ENCODE results near the gene PAWR. TPM values are rescaled to one million over a fixed set of nuclear protein-coding genes. Genes with fewer than 3 reads are reported as not detected.

Gene PAWR
- total RNA-seq, 4 donors from 2014 or later = 28.6 to 48.0 (median 36.4) TPM

DNA sequence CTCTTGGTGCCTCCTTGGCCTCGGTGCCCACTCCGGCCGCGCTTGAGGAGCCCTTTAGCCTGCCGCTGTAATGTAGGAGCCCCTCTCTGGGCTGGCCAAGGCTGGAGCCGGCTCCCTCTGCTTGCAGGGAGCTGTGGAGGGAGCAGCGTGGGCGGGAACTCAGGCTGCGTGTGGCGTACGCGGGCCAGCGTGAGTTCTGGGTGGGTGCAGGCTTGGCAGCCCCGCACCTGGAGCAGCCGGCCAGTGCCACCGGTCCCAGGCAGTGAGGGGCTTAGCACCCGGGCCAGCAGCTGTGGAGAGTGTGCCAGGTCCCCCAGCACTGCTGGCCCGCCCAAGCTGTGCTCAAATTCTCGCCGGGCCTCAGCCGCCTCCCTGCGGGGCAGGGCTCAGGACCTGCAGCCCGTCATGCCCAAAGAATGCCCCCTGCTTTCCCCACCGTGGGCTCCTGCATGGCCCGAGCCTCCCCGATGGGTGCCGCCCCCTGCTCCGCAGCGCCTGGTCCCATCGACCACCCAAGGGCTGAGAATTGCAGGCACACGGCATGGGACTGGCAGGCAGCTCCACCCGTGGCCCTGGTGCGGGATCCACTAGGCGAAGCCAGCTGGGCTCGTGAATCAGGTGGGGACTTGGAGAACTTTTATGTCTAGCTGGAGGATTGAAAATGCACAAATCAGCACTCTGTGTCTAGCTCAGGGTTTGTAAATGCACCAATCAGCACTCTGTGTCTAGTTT, 129.2 kb downstream of the PAWR start:
- TF ChIP-seq CTCF (IDR thresholded peaks at IDR 0.05) = no peak
- DNase-seq (ENCODE audit: low spot score) = no peak
- ATAC-seq (ENCODE audit: low FRiP score) = no peak

- ATAC-seq (ENCODE audit: low FRiP score) (no peak), DNase-seq (ENCODE audit: low spot score) (no peak)
- no peak for TF ChIP-seq CTCF (IDR thresholded peaks at IDR 0.05)
Measured at GRCh38 chr12:79560225-79560889, 130.4 kb downstream of the PAWR start.

DNA sequence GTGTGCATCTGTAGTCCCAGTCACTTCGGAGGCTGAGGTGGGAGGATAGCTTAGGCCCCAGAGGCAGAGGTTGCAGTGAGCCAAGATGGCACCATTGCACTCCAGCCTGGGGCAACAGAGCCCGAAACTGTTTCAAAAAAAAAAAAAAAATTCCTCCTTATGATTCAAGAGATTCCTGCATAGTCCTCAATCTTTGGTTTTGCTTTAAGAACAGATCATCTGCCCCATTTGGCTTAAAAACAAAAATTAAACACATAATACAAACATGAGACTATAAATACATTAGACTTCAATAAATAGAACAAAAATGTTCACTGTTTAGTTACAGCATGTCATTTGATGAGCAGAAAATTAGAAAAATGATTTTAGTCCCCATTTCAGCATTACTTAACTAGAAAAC, 131.2 kb downstream of the PAWR start:
- no peak for ATAC-seq (ENCODE audit: low FRiP score)
- no peak for DNase-seq (ENCODE audit: low spot score)
- TF ChIP-seq CTCF (IDR thresholded peaks at IDR 0.05) = no peak

DNA sequence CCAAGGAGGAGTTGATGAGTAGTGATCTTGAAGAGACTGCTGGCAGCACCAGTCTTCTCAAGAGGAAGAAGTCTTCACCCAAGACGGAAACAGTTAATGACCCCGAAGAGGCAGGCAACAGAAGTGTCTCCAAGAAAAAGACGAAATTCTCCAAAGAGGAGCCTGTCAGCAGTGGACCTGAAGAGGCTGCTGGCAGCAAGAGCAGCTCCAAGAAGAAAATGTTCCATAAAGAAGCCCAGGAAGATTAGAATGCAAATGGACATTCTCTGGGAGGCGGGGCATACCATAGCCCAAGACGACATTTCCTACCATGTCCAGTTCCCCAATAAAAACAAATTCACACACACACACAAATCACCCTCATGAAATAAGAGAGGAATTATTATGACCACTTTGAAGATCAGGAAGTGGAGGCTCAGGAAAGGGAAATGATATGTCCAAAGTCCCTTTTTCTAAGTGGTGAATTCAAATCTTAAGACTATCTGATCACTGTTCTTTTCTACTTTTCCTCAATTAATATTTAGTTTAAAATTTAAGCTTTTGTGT, 131.8 kb downstream of the PAWR start:
- no peak for TF ChIP-seq CTCF (IDR thresholded peaks at IDR 0.05)
- DNase-seq (ENCODE audit: low spot score) (no peak), ATAC-seq (ENCODE audit: low FRiP score) (no peak)

DNA sequence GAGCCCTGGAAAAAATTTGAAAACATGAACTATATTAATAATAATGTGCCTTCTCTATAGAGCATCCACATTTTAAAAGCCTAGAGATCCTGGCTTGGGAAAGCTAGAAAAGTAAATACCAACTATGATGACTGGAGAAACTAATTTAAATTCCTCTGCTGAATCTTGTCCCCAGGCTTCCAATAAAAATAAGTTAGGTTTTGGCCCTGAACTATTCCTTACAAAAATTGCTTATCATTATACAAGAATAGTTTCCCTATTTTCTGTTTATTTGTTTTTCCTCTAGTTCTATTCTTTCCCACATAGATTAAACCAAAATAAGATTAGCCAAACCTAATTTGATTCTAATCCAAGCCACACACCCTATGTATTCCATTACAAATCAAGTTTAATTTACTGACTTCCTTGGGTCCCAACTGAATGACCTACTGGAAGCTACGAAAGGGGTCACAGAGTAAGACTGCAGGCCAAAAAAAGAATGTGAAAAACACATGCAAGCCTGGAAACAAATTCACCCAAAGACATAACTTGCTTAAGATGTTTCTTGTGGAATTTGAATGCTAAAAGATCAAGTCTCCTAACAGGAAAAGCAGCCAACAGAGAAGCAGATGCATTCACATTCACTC, 133.0 kb downstream of the PAWR start:
- no peak for TF ChIP-seq CTCF (IDR thresholded peaks at IDR 0.05)
- DNase-seq (ENCODE audit: low spot score) = no peak
- ATAC-seq (ENCODE audit: low FRiP score) = no peak

- ATAC-seq (ENCODE audit: low FRiP score) (no peak), DNase-seq (ENCODE audit: low spot score) (no peak)
- no peak for TF ChIP-seq CTCF (IDR thresholded peaks at IDR 0.05)
Measured at GRCh38 chr12:79555028-79555925, 135.5 kb downstream of the PAWR start.
